Endothelial cell of umbilical vein (primary cell): ENCODE results near the gene COLGALT1. TPM values are rescaled to one million over a fixed set of nuclear protein-coding genes. Genes with fewer than 3 reads are reported as not detected.

Experiments
- BruUV-seq: library from RNA; stranded (reverse); fragments of 400-500 nt; replicated peaks from 2 replicates; lab custom pipeline; 2021; lab: Mats Ljungman, UMichigan
- CTCF ChIA-PET: fragments of 300-600, 350-600 bp; sonication (Branson Sonifier 250); formaldehyde crosslinking; loops from one replicate; lab custom pipeline; 2021; ENCODE audit warnings: antibody characterized with exemption, inconsistent platforms; lab: Charles Lee
- POLR2A ChIA-PET: fragments of 300-600, 350-600 bp; sonication (Branson Sonifier 250); formaldehyde crosslinking; loops from one replicate; lab custom pipeline; 2021; ENCODE audit warnings: antibody characterized with exemption, inconsistent platforms; lab: Charles Lee
- DNase-seq: peaks from one replicate; pipeline ENCODE4 v3.0.0-alpha.2; 2011; ENCODE audit warnings: low read depth, low spot score
- FAIRE-seq: peaks from 2 replicates; lab custom pipeline; 2011; peaks lifted over from hg19 to GRCh38; lab: Jason Lieb, UNC
- H2AFZ ChIP-seq: 2 replicates; pipeline ENCODE4 v1.6.0; 2012; ENCODE audit warnings: low read depth, low read length, control low read depth, inconsistent platforms
- H3K27ac ChIP-seq: 2 replicates; pipeline ENCODE4 v1.5.1; 2011; ENCODE audit warnings: low read depth, mild to moderate bottlenecking, control low read depth, low read length, moderate library complexity; ENCODE audit not compliant: insufficient read depth
- H3K27me3 ChIP-seq, 2 experiments: 2 replicates each; pipeline versions ENCODE4 v1.6.0 to v1.6.1; 2011; ENCODE audit warnings: low read length in 2 of 2, mixed read lengths in 1 of 2; ENCODE audit not compliant: control insufficient read depth in 2 of 2, insufficient read depth in 2 of 2
- H3K36me3 ChIP-seq, 2 experiments: 2 replicates in 1 of 2; 3 replicates in 1 of 2; pipeline ENCODE4 v1.5.1; 2011; ENCODE audit warnings: low read length in 2 of 2, mild to moderate bottlenecking in 1 of 2, moderate library complexity in 1 of 2; ENCODE audit not compliant: control insufficient read depth in 2 of 2, insufficient read depth in 2 of 2; ENCODE audit errors: extremely low read depth in 1 of 2
- H3K4me1 ChIP-seq: 3 replicates; pipeline ENCODE4 v1.5.1; 2011; ENCODE audit warnings: mild to moderate bottlenecking, low read length; ENCODE audit not compliant: control insufficient read depth, insufficient read depth; ENCODE audit errors: extremely low read depth
- H3K4me2 ChIP-seq: 2 replicates; pipeline ENCODE4 v1.6.1; 2011; ENCODE audit warnings: low read length, control low read depth, mixed read lengths; ENCODE audit not compliant: insufficient read depth
- H3K4me3 ChIP-seq, 3 experiments: fragments of 200-600 bp in 1 of 3; sonication (generic), shearing (Covaris generic) in 1 of 3; replicated peaks in 1 of 3; 2 replicates each; pipeline ENCODE4 v1.5.1; 2011 to 2016; ENCODE audit warnings: control low read depth in 3 of 3, low read length in 3 of 3, mild to moderate bottlenecking in 2 of 3, inconsistent platforms in 1 of 3, low read depth in 1 of 3, moderate library complexity in 1 of 3; ENCODE audit not compliant: insufficient read depth in 1 of 3
- H3K79me2 ChIP-seq: 2 replicates; pipeline ENCODE4 v1.6.0; 2012; ENCODE audit warnings: low read length, inconsistent platforms; ENCODE audit not compliant: control insufficient read depth, insufficient read depth
- H3K9ac ChIP-seq: replicated peaks from 2 replicates; pipeline ENCODE3; 2011; ENCODE audit warnings: low read length, control low read depth; ENCODE audit not compliant: insufficient read depth; ENCODE audit errors: extremely low read depth
- H3K9me1 ChIP-seq: replicated peaks from 3 replicates; pipeline ENCODE4 v1.6.0; 2011; ENCODE audit warnings: mild to moderate bottlenecking, low read length; ENCODE audit not compliant: control insufficient read depth, insufficient read depth; ENCODE audit errors: extremely low read depth
- H3K9me3 ChIP-seq: replicated peaks from 2 replicates; pipeline ENCODE4 v1.5.1; 2012; ENCODE audit warnings: low read length, inconsistent platforms; ENCODE audit not compliant: control insufficient read depth, insufficient read depth
- H4K20me1 ChIP-seq: replicated peaks from 2 replicates; pipeline ENCODE3; 2011; ENCODE audit warnings: mild to moderate bottlenecking, low read length; ENCODE audit not compliant: control insufficient read depth, insufficient read depth; ENCODE audit errors: extremely low read depth
- CTCF ChIP-seq, 2 donors: IDR thresholded peaks; 1 replicate in 1 of 2; 2 replicates in 1 of 2; pipeline ENCODE4 v1.5.1; 2011; ENCODE audit warnings: low read length in 2 of 2, mild to moderate bottlenecking in 2 of 2, moderate library complexity in 2 of 2, control low read depth in 1 of 2, inconsistent platforms in 1 of 2, low read depth in 1 of 2; ENCODE audit not compliant: insufficient read depth in 1 of 2; ENCODE audit errors: extremely low read depth in 1 of 2
- EZH2 ChIP-seq: IDR thresholded peaks from 2 replicates; pipeline ENCODE4 v1.6.1; 2012; ENCODE audit warnings: borderline replicate concordance, low read depth, mild to moderate bottlenecking, moderate library complexity, low read length, inconsistent platforms; ENCODE audit not compliant: severe bottlenecking
- FOS ChIP-seq: IDR thresholded peaks from 2 replicates; pipeline ENCODE4 v1.6.1; 2011; ENCODE audit warnings: mild to moderate bottlenecking, low read length, moderate library complexity, borderline replicate concordance; ENCODE audit not compliant: insufficient read depth
- GATA2 ChIP-seq: IDR thresholded peaks from 2 replicates; pipeline ENCODE4 v1.7.0; 2011; ENCODE audit warnings: low read depth, mild to moderate bottlenecking, moderate library complexity, mixed read lengths, low read length; ENCODE audit not compliant: insufficient read length, insufficient read depth
- JUN ChIP-seq: IDR thresholded peaks from 2 replicates; pipeline ENCODE4 v1.6.1; 2011; ENCODE audit warnings: borderline replicate concordance, low read depth; ENCODE audit not compliant: insufficient read length, insufficient read depth
- MAX ChIP-seq: IDR thresholded peaks from 2 replicates; pipeline ENCODE4 v1.6.1; 2011; ENCODE audit not compliant: insufficient read depth, insufficient read length
- MYC ChIP-seq: IDR thresholded peaks from one replicate; pipeline ENCODE4 v1.6.1; 2011; ENCODE audit warnings: mild to moderate bottlenecking, low read depth, low read length
- POLR2A ChIP-seq: IDR thresholded peaks from 2 replicates; pipeline ENCODE4 v1.6.1; 2012; ENCODE audit warnings: low read depth, mild to moderate bottlenecking, control low read depth, low read length
- POLR2AphosphoS5 ChIP-seq: IDR thresholded peaks from 2 replicates; pipeline ENCODE4 v1.6.1; 2012; ENCODE audit warnings: low read depth, mild to moderate bottlenecking, control low read depth, low read length, moderate library complexity; ENCODE audit not compliant: insufficient read depth
- dilution Hi-C: fragments of 300-500 bp; cut with MboI; formaldehyde crosslinking; loops from one replicate; pipeline ENCODE4 v1.15.0; 2019; ENCODE audit warnings: low sequenced_read_pairs; ENCODE audit not compliant: extremely low pct_ligation_motif_present
- intact Hi-C: fragments of 100-400 bp; cut with micrococcal nuclease; formaldehyde crosslinking; loops from one replicate; pipeline ENCODE4 v1.10.0; 2022
- polyA plus RNA-seq, 4 experiments: library from polyadenylated mRNA; depleted of rRNA in 3 of 4; stranded (reverse) in 3 of 4; unstranded in 1 of 4; fragments of >200 nt; gene quantifications; 2 replicates each; pipeline versions ENCODE4 v1.2.1 to v1.2.3, GENCODE V29; 2011 to 2012; ENCODE audit warnings: missing spikeins in 1 of 4
- total RNA-seq: library from RNA; stranded (reverse); gene quantifications from 2 replicates; pipeline ENCODE4 v1.2.3, GENCODE V29; 2021

Gene COLGALT1
- total and polyA plus RNA-seq, 2 donors (not counting 3 experiments of a cell fraction or from before 2014, with no cell fraction given), result 263 to 355 TPM

- no peaks in the 10 kb centered on the region for H3K27me3 ChIP-seq
- CTCF ChIA-PET, result interaction anchor here (1.2 to 1.8 kb wide), 4 partner anchors 9 to 187 kb away, joined by 3 to 10 read pairs (median 4); no protein-coding TSS in a partner anchor
- H3K4me2 ChIP-seq, result no peak overlapping the region
- POLR2A ChIA-PET, result interaction anchor here (0.5 kb wide), 1 partner anchor 13 kb away, joined by 4 read pairs; no protein-coding TSS in a partner anchor
- H3K9me1 ChIP-seq, result no peaks in the 10 kb centered on the region
- H3K9me3 ChIP-seq, result no peaks in the 10 kb centered on the region
- no peaks in the 10 kb centered on the region for H3K4me1 ChIP-seq
- H2AFZ ChIP-seq, result no peak overlapping the region
- no peaks in the 10 kb centered on the region for H4K20me1 ChIP-seq
- intact Hi-C loops (no loop called here), dilution Hi-C loops (no loop called here)
- H3K36me3 ChIP-seq, result peaks cover 22 to 60% of the 10 kb centered on the region in 2 experiments
- BruUV-seq, result no TSS peak
- no peaks in the 10 kb centered on the region for H3K79me2 ChIP-seq
- H3K27ac ChIP-seq, result no peak overlapping the region
- no peak overlapping the region for H3K4me3 ChIP-seq
- peak; percentile 79 for FAIRE-seq
- TF ChIP-seq POLR2A, result no peak
- peak; percentile 17 for TF ChIP-seq POLR2AphosphoS5
- no peak for TF ChIP-seq CTCF (IDR thresholded peaks at IDR 0.05; ENCODE audit: extremely low read depth in 1 of 2, insufficient read depth in 1 of 2, low read depth in 1 of 2, low read length in 2 of 2)
- no peak overlapping the region for H3K9ac ChIP-seq
- peak; percentile 39 for DNase-seq
Measured at GRCh38 chr19:17579661-17580244, 24.3 kb downstream of the COLGALT1 start.

GRCh38 chr19:17580470-17581144 lies 25.2 kb downstream of the COLGALT1 start:
- FAIRE-seq (no peak), DNase-seq (no peak)
- dilution Hi-C loops, result no loop called here
- no peaks in the 10 kb centered on the region for H3K9me1 ChIP-seq
- no peaks in the 10 kb centered on the region for H3K4me1 ChIP-seq
- no peak overlapping the region for H2AFZ ChIP-seq
- no TSS peak for BruUV-seq
- no peak overlapping the region for H3K9ac ChIP-seq
- H3K4me2 ChIP-seq, result no peak overlapping the region
- POLR2A ChIA-PET, result interaction anchor here (0.5 kb wide), 1 partner anchor 12 kb away, joined by 4 read pairs; no protein-coding TSS in a partner anchor
- TF ChIP-seq MYC (no peak), POLR2AphosphoS5 (no peak), MAX (no peak), CTCF (IDR thresholded peaks at IDR 0.05; ENCODE audit: extremely low read depth in 1 of 2, insufficient read depth in 1 of 2, low read depth in 1 of 2, low read length in 2 of 2) (no peak), JUN (no peak), FOS (no peak), EZH2 (no peak), POLR2A (no peak), GATA2 (no peak)
- no peaks in the 10 kb centered on the region for H3K79me2 ChIP-seq
- peaks cover 22 to 57% of the 10 kb centered on the region in 2 experiments for H3K36me3 ChIP-seq
- no peaks in the 10 kb centered on the region for H3K9me3 ChIP-seq
- H3K27me3 ChIP-seq, result no peaks in the 10 kb centered on the region
- H3K4me3 ChIP-seq, result no peak overlapping the region
- intact Hi-C loops, result no loop called here
- no peaks in the 10 kb centered on the region for H4K20me1 ChIP-seq
- CTCF ChIA-PET, result interaction anchor here (0.5 to 1.8 kb wide), 5 partner anchors 8 to 186 kb away, joined by 3 to 10 read pairs (median 4); no protein-coding TSS in a partner anchor
- H3K27ac ChIP-seq, result no peak overlapping the region
